NCI-H146 treated with DMSO at 0.1 percent for 48 hours (cell line): ENCODE measurements around the gene RIPOR3.
"Not testable (repeated sequence)": the region's sequence is repeated elsewhere in the genome, so short reads cannot be mapped to it uniquely, and the experiment has no call there.

Source experiments
- DNase-seq: peaks from one replicate; lab custom pipeline; 2025; ENCODE audit not compliant: unreplicated experiment; lab: John Stamatoyannopoulos, UW

Gene RIPOR3

DNA sequence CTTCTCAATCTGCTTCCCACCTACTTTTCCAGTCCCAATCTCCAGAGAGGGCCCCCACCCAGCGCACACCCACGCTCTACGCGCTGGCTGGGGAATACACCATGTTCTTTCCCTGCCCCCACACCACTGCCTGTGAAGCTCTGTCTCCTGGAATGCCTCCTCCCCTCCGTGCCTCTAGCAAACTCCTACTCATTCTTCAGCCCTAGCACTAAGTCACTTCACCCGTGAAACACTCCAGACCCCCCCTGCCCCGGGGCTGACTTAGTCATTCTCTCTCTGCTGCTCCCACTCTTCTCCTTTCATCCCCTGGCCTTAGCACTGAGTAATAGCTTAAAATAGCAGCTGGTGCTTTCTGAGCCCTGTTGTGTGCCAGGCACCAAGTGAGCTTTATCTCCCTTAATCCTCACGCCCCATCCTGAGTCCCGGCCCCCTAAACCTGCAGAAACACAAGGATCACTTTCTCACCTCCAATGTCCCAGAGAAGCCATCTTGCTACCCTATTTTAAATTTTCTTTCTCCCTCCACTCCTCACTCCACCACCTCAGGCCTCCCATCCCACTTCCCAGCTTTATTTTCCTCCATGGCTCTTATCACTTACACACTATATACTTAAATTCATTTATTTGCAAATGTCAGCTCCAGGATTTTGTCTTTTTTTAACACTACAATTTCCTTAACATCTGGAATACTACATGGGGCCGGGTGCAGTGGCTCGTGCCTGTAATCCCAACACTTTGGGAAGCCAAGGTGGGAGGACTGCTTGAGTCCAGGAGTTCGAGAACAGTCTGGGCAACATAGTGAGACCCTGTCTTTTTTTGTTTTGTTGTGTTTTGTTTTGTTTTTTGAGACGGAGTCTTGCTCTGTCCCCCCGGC lies 33.7 kb upstream of the RIPOR3 start:
- DNase-seq, result no peak

GRCh38 chr20:50724112-50724725 lies 32.9 kb upstream of the RIPOR3 start:
- DNase-seq, result no peak

DNA sequence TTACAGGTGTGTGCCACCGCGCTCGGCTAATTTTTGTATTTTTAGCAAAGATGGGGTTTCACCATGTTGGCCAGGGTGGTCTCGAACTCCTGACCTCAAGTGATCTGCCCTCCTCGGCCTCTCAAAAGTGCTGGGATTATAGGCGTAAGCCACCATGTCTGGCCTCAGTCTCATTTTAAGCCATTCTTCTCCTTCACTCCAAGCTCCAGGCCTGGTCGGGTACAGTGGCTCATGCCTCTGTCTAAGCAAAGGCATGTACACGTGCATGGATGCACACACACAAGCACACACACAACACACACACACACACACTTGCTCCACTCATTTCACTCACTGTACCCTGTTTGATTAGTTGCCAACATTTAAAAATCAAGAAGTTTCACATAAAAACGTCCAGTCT lies 32.3 kb upstream of the RIPOR3 start:
- no peak for DNase-seq

DNA sequence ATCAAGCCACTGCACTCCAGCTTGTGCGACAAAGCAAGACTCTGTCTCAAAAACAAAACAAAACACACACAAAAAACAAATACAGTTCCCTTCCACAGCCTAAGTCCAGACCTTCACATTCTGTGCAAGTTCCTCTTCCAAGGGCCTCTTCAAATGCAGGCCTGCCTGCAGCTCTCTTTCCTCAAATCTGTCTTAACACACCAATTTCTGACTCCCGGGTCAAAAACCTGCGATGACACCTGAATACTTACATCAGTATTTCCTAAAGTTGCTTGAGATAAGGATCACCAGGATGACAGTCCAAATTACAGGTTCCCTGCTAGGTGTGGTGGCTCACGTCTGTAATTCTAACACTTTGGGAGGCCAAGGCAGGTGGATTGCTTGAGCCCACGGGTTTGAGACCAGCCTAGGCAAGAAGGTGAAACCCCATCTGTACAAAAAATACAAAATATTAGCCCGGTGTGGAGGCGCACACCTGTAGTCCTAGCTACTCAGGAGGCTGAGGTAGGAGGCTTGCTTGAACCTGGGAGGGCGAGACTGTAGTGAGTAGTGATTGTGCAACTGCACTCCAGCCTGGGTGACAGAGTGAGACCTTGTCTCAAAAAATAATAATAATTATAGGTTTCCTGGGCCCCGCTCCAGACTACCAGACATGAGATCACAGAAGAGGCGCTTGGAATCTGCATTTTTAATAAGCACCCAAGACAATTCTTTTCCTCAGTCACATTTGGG lies 31.2 kb upstream of the RIPOR3 start:
- no peak for DNase-seq

- DNase-seq, result no peak
These were observed 30.5 kb upstream of the RIPOR3 start for GRCh38 chr20:50721881-50722281.

GRCh38 chr20:50720582-50720981 lies 29.2 kb upstream of the RIPOR3 start:
- no peak for DNase-seq

- no peak for DNase-seq
These were observed 28.7 kb upstream of the RIPOR3 start for GRCh38 chr20:50720026-50720425.

GRCh38 chr20:50719328-50719727 lies 28.0 kb upstream of the RIPOR3 start:
- DNase-seq, result no peak

- DNase-seq, result no peak
These were observed 26.8 kb upstream of the RIPOR3 start for GRCh38 chr20:50717974-50718761.

GRCh38 chr20:50717312-50717711 lies 26.0 kb upstream of the RIPOR3 start:
- no peak for DNase-seq

DNA sequence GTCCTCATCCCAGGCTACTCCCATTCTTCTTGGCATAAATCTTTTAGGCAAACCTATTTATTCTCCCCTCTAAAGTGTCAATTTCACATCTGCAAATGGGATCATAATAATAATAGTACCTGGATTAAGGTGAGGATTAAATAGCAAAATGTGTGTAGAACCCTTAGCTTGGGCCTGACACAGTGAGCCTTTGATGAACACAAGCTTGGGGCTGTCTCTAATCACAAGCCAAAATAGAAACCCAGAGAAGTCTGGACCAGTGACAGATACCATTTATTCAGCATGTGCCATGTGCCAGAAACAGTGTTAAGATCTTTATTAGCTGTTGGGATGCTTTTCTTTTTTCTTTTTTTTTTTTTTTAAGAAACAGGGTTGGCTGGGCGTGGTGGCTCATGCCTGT lies 25.2 kb upstream of the RIPOR3 start:
- DNase-seq, result no peak

- DNase-seq, result no peak
These were observed 24.4 kb upstream of the RIPOR3 start for GRCh38 chr20:50715694-50716093.

- not testable (repeated sequence) for DNase-seq
These were observed 23.1 kb upstream of the RIPOR3 start for GRCh38 chr20:50714426-50714825.

DNA sequence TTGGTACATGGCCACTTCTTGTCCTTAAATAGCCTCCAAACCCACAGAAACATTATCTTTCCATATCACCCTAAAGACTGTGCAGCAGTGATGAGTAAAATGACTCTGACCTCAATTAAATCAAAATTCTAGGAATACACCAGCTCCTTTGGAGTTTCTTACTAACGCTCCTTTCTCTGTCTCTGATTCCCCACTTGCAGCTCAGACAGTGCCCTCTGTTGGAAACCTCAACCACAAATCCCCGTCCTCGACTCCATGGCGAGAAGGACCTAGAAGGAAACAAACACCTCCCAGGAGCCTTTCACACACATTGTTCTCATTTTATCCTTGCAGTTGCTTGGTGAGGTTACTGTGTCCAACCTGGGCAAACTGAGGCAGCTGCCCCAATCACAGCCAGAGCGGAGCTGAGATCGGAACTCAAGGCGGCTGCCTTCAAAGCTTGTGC lies 22.3 kb upstream of the RIPOR3 start:
- DNase-seq, result no peak

GRCh38 chr20:50712771-50713656 lies 21.7 kb upstream of the RIPOR3 start:
- DNase-seq, result no peak

DNA sequence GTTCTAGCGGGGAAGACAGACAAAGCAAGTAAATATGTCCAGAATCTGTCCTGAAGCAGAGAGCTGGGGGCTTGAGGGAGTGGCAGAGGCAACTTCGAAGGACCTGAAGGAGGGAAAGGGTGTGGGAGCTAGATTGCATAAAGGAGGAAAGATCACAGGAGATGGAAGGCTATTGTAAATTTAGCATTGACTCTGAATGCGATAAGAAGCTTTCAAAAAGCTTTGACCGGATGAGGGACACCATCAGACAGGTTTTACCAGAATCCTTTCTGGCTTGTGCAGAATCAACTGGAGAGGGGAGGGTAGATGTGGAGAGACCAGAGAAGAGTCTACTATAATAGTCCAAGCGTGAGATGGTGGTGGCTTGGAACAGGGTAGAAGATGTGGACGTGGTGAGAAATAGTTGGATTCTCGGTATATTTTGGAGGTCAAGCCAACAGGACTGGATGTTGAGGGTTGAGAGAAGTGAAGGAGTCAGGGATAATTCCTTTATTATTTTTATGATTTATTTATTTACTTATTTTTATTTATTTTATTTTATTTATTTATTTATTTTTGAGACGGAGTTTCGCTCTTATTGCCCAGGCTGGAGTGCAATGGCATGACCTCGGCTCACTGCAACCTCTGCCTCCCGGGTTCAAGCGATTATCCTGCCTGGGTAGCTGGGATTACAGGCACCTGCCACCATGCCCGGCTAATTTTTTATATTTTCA lies 19.9 kb upstream of the RIPOR3 start:
- no peak for DNase-seq

- DNase-seq, result no peak
These were observed 19.2 kb upstream of the RIPOR3 start for GRCh38 chr20:50710492-50711063.

DNA sequence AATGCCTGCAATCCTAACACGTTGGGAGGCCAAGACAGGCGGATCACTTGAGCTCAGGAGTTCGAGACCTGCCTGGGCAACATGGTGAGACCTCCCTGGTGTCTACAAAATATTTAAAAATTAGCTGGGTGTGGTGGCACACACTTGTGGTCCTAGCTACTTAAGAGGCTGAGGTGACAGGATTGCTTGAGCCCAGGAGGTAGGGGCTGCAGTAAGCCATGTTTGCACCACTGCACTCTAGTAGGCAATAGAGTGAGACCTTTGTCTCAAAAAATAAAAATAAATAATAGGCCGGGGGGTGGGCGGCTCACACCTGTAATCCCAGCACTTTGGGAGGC lies 18.3 kb upstream of the RIPOR3 start:
- no peak for DNase-seq
